DND-41 (cell line): Measurements from ENCODE around the gene SLC49A4.

Experiments used
- ATAC-seq: fragments of 200-7000 bp; cut with Tn5 transposase; 3 replicates; pipeline ENCODE4 v1.9.1; 2021; ENCODE audit warnings: low read depth; ENCODE audit not compliant: insufficient read depth
- DNase-seq: peaks from one replicate; pipeline ENCODE4 v3.0.0-alpha.2; 2020
- H2AFZ ChIP-seq: 2 replicates; pipeline ENCODE4 v1.6.0; 2012; ENCODE audit warnings: low read depth, low read length
- H3K27ac ChIP-seq: 2 replicates; pipeline ENCODE4 v1.5.1; 2012; ENCODE audit warnings: low read length, inconsistent platforms
- H3K27me3 ChIP-seq: fragments of 200-600 bp; sonication (generic); 2 replicates; pipeline ENCODE4 v1.6.0; 2012; ENCODE audit warnings: low read length, mild to moderate bottlenecking, inconsistent platforms; ENCODE audit not compliant: insufficient read depth, poor library complexity
- H3K36me3 ChIP-seq: 2 replicates; pipeline ENCODE4 v1.5.1; 2012; ENCODE audit warnings: low read length, inconsistent platforms; ENCODE audit not compliant: insufficient read depth
- H3K4me1 ChIP-seq: 2 replicates; pipeline ENCODE4 v1.5.1; 2012; ENCODE audit warnings: mild to moderate bottlenecking, low read length; ENCODE audit not compliant: insufficient read depth
- H3K4me2 ChIP-seq: 2 replicates; pipeline ENCODE4 v1.6.0; 2012; ENCODE audit warnings: mild to moderate bottlenecking, moderate library complexity, low read length, inconsistent platforms; ENCODE audit not compliant: insufficient read depth
- H3K4me3 ChIP-seq, 2 experiments: fragments of 200-600 bp in 1 of 2; shearing (Covaris generic) in 1 of 2; 2 replicates each; pipeline ENCODE4 v1.5.1; 2012 to 2016; ENCODE audit warnings: inconsistent platforms in 2 of 2, low read length in 2 of 2, mild to moderate bottlenecking in 2 of 2, low read depth in 1 of 2, moderate library complexity in 1 of 2
- H3K79me2 ChIP-seq: 2 replicates; pipeline ENCODE4 v1.6.0; 2012; ENCODE audit warnings: low read length, inconsistent platforms; ENCODE audit not compliant: insufficient read depth
- H3K9ac ChIP-seq: 2 replicates; pipeline ENCODE4 v1.6.0; 2012; ENCODE audit warnings: low read depth, mild to moderate bottlenecking, inconsistent platforms, low read length, moderate library complexity
- H3K9me3 ChIP-seq: 2 replicates; pipeline ENCODE4 v1.5.1; 2012; ENCODE audit warnings: low read length, moderate library complexity, mild to moderate bottlenecking, inconsistent platforms; ENCODE audit not compliant: insufficient read depth, severe bottlenecking
- H4K20me1 ChIP-seq: 2 replicates; pipeline ENCODE4 v1.6.0; 2012; ENCODE audit warnings: low read length; ENCODE audit not compliant: insufficient read depth
- CTCF ChIP-seq: IDR thresholded peaks from 2 replicates; pipeline ENCODE4 v1.5.1; 2012; ENCODE audit warnings: borderline replicate concordance, low read length, moderate library complexity, mild to moderate bottlenecking; ENCODE audit not compliant: poor library complexity, severe bottlenecking; ENCODE audit errors: extremely low read depth
- EZH2 ChIP-seq: IDR thresholded peaks from 3 replicates; pipeline ENCODE4 v1.6.1; 2012; ENCODE audit warnings: borderline replicate concordance, low read depth, mild to moderate bottlenecking, moderate library complexity, low read length, inconsistent platforms; ENCODE audit not compliant: severe bottlenecking

The SLC49A4 gene

GRCh38 chr3:122754929-122755328 is 39.9 kb upstream of the SLC49A4 start:
- Histone ChIP-seq H3K27ac (no peak overlapping the region), H3K9me3 (no peaks in the 10 kb centered on the region), H3K4me3 (no peak overlapping the region), H3K27me3 (no peaks in the 10 kb centered on the region), H3K79me2 (no peaks in the 10 kb centered on the region), H2AFZ (no peak overlapping the region), H4K20me1 (no peaks in the 10 kb centered on the region), H3K4me1 (no peaks in the 10 kb centered on the region), H3K36me3 (peaks cover 24% of the 10 kb centered on the region; the same call in 1 of the 2 replicates), H3K4me2 (no peak overlapping the region), H3K9ac (no peak overlapping the region)
- DNase-seq (peak; percentile 16), ATAC-seq (peak; percentile 91)
- no peak for TF ChIP-seq EZH2
- peak; percentile 87 for TF ChIP-seq CTCF

DNA sequence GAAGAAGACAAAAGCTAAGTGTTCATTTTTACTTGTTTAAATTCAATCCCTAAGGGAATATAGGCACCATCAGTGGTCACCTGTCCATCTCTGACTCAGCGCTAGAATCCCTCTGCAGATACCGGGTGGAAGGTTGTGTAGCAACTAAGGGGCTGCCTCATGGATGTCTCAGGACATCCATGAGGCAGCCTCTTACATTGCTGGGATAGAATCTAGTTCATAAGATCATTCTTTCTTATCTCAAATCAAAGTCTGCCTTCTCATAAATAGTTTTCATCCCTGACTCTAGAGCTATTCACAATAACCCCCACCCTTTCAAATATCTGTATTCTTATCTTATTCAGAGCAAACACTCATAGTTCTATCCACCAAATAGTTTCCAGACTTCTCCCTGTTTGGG is 39.4 kb upstream of the SLC49A4 start:
- Histone ChIP-seq H3K27me3 (no peaks in the 10 kb centered on the region), H3K36me3 (peaks cover 24% of the 10 kb centered on the region; the same call in 1 of the 2 replicates), H3K9me3 (no peaks in the 10 kb centered on the region), H3K79me2 (no peaks in the 10 kb centered on the region), H2AFZ (no peak overlapping the region), H4K20me1 (no peaks in the 10 kb centered on the region), H3K27ac (no peak overlapping the region), H3K4me1 (no peaks in the 10 kb centered on the region), H3K9ac (no peak overlapping the region), H3K4me2 (no peak overlapping the region), H3K4me3 (no peak overlapping the region)
- DNase-seq (no peak), ATAC-seq (no peak)
- TF ChIP-seq EZH2, result no peak
- no peak for TF ChIP-seq CTCF

- Histone ChIP-seq H3K4me1 (no peaks in the 10 kb centered on the region), H2AFZ (no peak overlapping the region), H3K36me3 (peaks cover 22% of the 10 kb centered on the region; the same call in 1 of the 2 replicates), H3K27ac (no peak overlapping the region), H3K27me3 (no peaks in the 10 kb centered on the region), H4K20me1 (no peaks in the 10 kb centered on the region), H3K4me3 (no peak overlapping the region), H3K4me2 (no peak overlapping the region), H3K9me3 (no peaks in the 10 kb centered on the region), H3K79me2 (no peaks in the 10 kb centered on the region), H3K9ac (no peak overlapping the region)
- ATAC-seq, result peak; percentile 40; the same call in 1 of the 3 replicates
- no peak for DNase-seq
- TF ChIP-seq EZH2, result no peak
- no peak for TF ChIP-seq CTCF
Measured at GRCh38 chr3:122758877-122759560, 35.9 kb upstream of the SLC49A4 start.
